OCI-LY3 (cell line): Measurements from ENCODE around the gene SOX18.

Experiments used
- H2AFZ ChIP-seq: fragments of 200-600, 300-600 bp; shearing (Covaris generic); 2 replicates; pipeline ENCODE4 v1.6.0; 2014; ENCODE audit warnings: antibody characterized with exemption, low read depth, low read length
- H3K27ac ChIP-seq: fragments of 200-600, 300-600 bp; sonication (generic); 2 replicates; pipeline ENCODE4 v1.5.1; 2014; ENCODE audit warnings: mild to moderate bottlenecking, low read length, moderate library complexity, mixed read lengths
- H3K27me3 ChIP-seq: fragments of 200-600, 300-600 bp; sonication (generic); 2 replicates; pipeline ENCODE4 v1.6.1; 2014; ENCODE audit warnings: low read depth, low read length, mixed read lengths
- H3K36me3 ChIP-seq: fragments of 200-600, 300-600 bp; sonication (generic); replicated peaks from 2 replicates; pipeline ENCODE3; 2014; ENCODE audit warnings: low read depth, low read length, mixed read lengths
- H3K4me1 ChIP-seq: fragments of 300-600, 200-600 bp; sonication (generic); 2 replicates; pipeline ENCODE4 v1.6.1; 2014; ENCODE audit warnings: low read length, mixed read lengths
- H3K4me2 ChIP-seq: fragments of 200-600, 300-600 bp; sonication (generic); 2 replicates; pipeline ENCODE4 v1.6.1; 2014; ENCODE audit warnings: low read length, mixed read lengths
- H3K4me3 ChIP-seq: fragments of 300-600, 200-600 bp; sonication (generic); 2 replicates; pipeline ENCODE4 v1.5.1; 2014; ENCODE audit warnings: antibody characterized with exemption, mild to moderate bottlenecking, low read length, moderate library complexity
- H3K79me2 ChIP-seq: fragments of 300-600, 200-600 bp; shearing (Covaris generic); 2 replicates; pipeline ENCODE4 v1.6.1; 2014; ENCODE audit warnings: mild to moderate bottlenecking, low read length, mixed read lengths
- H3K9ac ChIP-seq: fragments of 300-600, 200-600 bp; shearing (Covaris generic); 2 replicates; pipeline ENCODE4 v1.6.0; 2014; ENCODE audit warnings: mild to moderate bottlenecking, low read length, moderate library complexity
- H3K9me3 ChIP-seq: fragments of 200-600, 300-600 bp; shearing (Covaris generic); 2 replicates; pipeline ENCODE4 v1.6.1; 2014; ENCODE audit warnings: low read length, mixed read lengths; ENCODE audit not compliant: insufficient read depth
- H4K20me1 ChIP-seq: fragments of 200-600, 300-600 bp; sonication (generic); 2 replicates; pipeline ENCODE4 v1.6.1; 2016; ENCODE audit warnings: low read length, mixed read lengths; ENCODE audit not compliant: insufficient read depth
- CTCF ChIP-seq: fragments of 200-600, 300-600 bp; sonication (generic); IDR thresholded peaks from 2 replicates; pipeline ENCODE4 v1.5.1; 2014; ENCODE audit warnings: antibody characterized with exemption, low read length, low read depth
- EZH2phosphoT487 ChIP-seq: fragments of 200-600 bp; shearing (Covaris generic); IDR thresholded peaks from 2 replicates; pipeline ENCODE4 v1.6.1; 2018; ENCODE audit warnings: antibody characterized with exemption, mixed run types, low read depth

The SOX18 gene

GRCh38 chr20:64077094-64077493 is 27.7 kb upstream of the SOX18 start:
- peaks cover 34% of the 10 kb centered on the region for H3K79me2 ChIP-seq
- no peak overlapping the region for H2AFZ ChIP-seq
- peak overlapping the region; percentile 98 for H3K9ac ChIP-seq
- H3K4me1 ChIP-seq = peaks cover 30% of the 10 kb centered on the region
- H3K4me2 ChIP-seq = peak overlapping the region; percentile 99
- peak overlapping the region; percentile 91 for H3K27ac ChIP-seq
- H3K4me3 ChIP-seq = peak overlapping the region; percentile 91
- H3K27me3 ChIP-seq = no peaks in the 10 kb centered on the region
- H3K9me3 ChIP-seq = no peaks in the 10 kb centered on the region
- peaks cover 19% of the 10 kb centered on the region for H3K36me3 ChIP-seq
- H4K20me1 ChIP-seq = no peaks in the 10 kb centered on the region
- TF ChIP-seq EZH2phosphoT487 (no peak), CTCF (no peak)

GRCh38 chr20:64076061-64076997 is 26.9 kb upstream of the SOX18 start:
- Histone ChIP-seq H3K9ac (peak overlapping the region; percentile 98), H3K4me1 (peaks cover 30% of the 10 kb centered on the region), H3K27ac (peak overlapping the region; percentile 91), H3K79me2 (peaks cover 34% of the 10 kb centered on the region), H3K4me3 (peak overlapping the region; percentile 91), H3K36me3 (peaks cover 19% of the 10 kb centered on the region), H3K4me2 (peak overlapping the region; percentile 99), H2AFZ (no peak overlapping the region), H4K20me1 (no peaks in the 10 kb centered on the region), H3K9me3 (no peaks in the 10 kb centered on the region), H3K27me3 (no peaks in the 10 kb centered on the region)
- no peak for TF ChIP-seq EZH2phosphoT487
- no peak for TF ChIP-seq CTCF

DNA sequence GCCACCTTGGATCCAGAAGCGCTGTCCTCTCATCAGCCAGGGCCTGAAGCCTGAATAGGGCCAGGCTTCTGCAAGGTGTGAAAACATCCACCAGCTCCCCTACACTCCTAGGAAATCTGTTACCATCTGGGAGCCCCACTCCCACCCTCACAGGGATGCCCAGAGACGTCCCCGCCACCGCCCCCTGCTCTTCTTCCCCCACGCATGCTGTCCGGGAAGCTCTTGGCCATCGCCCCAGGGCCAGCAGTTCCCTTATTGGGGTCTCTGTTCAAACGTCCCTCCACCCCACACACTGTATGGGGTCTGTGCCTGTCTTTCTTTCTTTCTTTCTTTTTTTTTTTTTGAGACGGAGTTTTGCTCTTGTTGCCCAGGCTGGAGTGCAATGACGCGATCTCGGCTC is 26.1 kb upstream of the SOX18 start:
- H3K4me2 ChIP-seq = no peak overlapping the region
- H2AFZ ChIP-seq = no peak overlapping the region
- no peaks in the 10 kb centered on the region for H3K9me3 ChIP-seq
- no peaks in the 10 kb centered on the region for H3K27me3 ChIP-seq
- no peak overlapping the region for H3K27ac ChIP-seq
- peaks cover 34% of the 10 kb centered on the region for H3K79me2 ChIP-seq
- H3K4me3 ChIP-seq = no peak overlapping the region
- H3K36me3 ChIP-seq = peaks cover 19% of the 10 kb centered on the region
- H4K20me1 ChIP-seq = no peaks in the 10 kb centered on the region
- no peak overlapping the region for H3K9ac ChIP-seq
- TF ChIP-seq EZH2phosphoT487 (no peak), CTCF (no peak)
- peaks cover 27% of the 10 kb centered on the region for H3K4me1 ChIP-seq

GRCh38 chr20:64074963-64075362 is 25.5 kb upstream of the SOX18 start:
- H3K9ac ChIP-seq = no peak overlapping the region
- peaks cover 34% of the 10 kb centered on the region for H3K79me2 ChIP-seq
- H3K27me3 ChIP-seq = no peaks in the 10 kb centered on the region
- no peaks in the 10 kb centered on the region for H3K9me3 ChIP-seq
- no peak overlapping the region for H3K27ac ChIP-seq
- no peak overlapping the region for H3K4me3 ChIP-seq
- TF ChIP-seq EZH2phosphoT487 (no peak), CTCF (no peak)
- H3K36me3 ChIP-seq = peaks cover 19% of the 10 kb centered on the region
- H4K20me1 ChIP-seq = no peaks in the 10 kb centered on the region
- no peak overlapping the region for H3K4me2 ChIP-seq
- H2AFZ ChIP-seq = no peak overlapping the region
- H3K4me1 ChIP-seq = peaks cover 25% of the 10 kb centered on the region
